ENCODE results near the gene GOLGA8B. TPM values are rescaled to one million over a fixed set of nuclear protein-coding genes. Genes with fewer than 3 reads are reported as not detected.
"Not testable (repeated sequence)": the region's sequence is repeated elsewhere in the genome, so short reads cannot be mapped to it uniquely, and the experiment has no call there.

Gene GOLGA8B
- polyA plus RNA-seq, 1 donor: 41.4 TPM

DNA sequence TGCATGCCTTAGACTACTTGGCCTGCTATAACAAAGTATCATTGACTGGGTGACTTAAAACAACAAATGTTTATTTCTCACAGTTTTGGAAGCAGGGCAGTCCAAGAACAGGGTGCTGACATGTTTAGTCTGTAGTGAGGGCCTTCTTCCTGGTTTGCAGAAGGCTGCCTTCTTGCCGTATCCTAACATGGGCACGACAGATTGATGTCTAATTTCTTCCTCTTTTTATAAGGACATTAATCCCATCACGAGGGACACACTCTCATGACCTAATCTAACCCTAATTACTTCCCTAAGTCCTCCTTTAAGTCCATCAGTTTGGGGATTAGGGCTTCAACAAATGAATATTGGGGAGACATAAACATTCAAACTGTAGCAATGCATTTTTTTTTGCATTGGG is 10.9 kb upstream of the GOLGA8B start:
- no peak for DNase-seq

DNA sequence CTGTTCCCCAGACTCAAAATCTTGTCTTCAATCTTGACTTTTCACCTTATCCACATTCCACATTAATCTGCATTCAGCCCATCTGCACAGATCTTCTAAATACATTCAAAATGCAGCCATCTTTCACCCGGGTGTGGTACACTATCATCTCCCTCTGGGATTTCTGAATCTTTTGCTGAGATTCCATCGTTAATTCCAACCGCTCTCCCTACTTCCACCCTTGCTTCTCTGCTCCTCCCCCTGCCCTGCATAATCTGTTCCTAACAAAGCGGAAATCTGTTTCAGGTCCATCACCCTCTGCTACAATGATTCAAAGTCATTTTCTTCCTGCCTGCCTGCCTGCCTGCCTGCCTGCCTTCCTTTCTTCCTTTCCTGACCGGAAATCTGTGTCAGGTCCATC is 7.9 kb upstream of the GOLGA8B start:
- no peak for DNase-seq

DNA sequence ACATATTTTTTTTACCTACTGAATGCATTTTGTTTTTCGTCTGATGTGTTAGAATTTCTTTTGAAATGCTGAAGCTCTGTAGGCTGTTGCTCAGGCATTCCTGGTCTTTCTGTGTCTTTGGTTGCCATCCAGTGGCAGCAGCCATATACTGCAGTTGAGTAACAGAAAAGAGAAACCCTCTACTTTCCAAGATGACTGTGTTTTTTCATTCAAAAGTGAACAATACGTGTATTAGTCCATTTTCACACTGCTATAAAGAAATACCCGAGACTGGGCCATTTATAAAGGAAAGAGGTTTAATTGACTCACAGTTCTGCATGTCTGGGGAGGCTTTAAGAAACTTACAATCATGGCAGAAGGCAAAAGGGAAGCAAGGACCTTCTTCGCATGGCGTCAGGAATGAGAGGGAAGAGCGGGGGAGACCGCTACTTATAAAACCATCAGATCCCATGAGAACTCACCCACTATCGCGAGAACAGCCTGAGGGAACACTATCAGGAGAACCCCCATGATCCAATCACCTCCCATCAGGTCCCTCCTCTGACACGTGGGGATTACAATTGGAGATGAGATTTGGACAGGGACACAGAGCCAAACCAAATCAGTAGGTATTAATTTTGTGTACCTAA is 4.7 kb upstream of the GOLGA8B start:
- no peak for DNase-seq

DNA sequence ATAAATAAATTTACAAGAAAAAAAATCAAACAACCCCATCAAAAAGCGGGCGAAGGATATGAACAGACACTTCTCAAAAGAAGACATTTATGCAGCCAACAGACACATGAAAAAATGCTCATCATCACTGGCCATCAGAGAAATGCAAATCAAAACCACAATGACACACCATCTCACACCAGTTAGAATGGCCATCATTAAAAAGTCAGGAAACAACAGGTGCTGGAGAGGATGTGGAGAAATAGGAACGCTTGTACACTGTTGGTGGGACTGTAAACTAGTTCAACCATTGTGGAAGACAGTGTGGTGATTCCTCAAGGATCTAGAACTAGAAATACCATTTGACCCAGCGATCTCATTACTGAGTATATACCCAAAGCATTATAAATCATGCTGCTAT is 2.5 kb upstream of the GOLGA8B start:
- DNase-seq: not testable (repeated sequence)

DNA sequence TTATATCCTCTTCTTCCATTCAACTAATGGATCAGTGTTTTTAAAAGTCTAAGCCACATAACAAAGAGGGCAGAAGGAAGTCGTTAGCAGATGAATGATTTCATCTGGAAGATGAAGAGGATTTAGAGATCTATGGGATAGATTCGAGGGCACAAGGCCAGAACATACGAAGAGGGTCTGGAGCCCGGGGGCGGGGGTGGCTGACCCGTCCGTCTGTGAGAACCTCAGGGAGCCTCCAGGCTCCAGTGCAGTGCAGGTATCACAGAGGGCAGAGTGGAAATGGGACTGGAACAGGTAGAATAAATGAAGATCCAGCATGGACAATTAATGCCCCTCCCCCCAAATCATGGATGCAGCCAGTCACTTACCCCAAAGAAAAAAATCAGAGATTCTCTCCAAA is 1.5 kb upstream of the GOLGA8B start:
- DNase-seq: no peak

DNA sequence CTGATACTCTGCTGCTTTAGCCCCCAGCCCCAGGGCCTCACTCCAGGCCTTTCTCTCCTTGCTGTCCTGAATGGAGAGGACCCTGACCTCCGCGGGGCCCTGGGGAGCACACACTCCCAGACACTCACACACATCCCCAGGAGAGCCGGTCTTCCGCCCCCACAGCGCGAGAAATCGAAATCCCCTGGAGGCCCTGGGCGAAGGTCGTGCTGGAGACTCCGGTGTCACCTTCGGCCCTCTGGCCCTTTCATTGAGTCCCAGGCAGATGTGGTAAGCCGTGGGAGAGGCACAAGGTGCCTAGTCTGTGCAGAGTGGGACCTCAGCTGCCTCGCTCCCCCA is 848 bp upstream of the GOLGA8B start:
- no peak for DNase-seq

DNA sequence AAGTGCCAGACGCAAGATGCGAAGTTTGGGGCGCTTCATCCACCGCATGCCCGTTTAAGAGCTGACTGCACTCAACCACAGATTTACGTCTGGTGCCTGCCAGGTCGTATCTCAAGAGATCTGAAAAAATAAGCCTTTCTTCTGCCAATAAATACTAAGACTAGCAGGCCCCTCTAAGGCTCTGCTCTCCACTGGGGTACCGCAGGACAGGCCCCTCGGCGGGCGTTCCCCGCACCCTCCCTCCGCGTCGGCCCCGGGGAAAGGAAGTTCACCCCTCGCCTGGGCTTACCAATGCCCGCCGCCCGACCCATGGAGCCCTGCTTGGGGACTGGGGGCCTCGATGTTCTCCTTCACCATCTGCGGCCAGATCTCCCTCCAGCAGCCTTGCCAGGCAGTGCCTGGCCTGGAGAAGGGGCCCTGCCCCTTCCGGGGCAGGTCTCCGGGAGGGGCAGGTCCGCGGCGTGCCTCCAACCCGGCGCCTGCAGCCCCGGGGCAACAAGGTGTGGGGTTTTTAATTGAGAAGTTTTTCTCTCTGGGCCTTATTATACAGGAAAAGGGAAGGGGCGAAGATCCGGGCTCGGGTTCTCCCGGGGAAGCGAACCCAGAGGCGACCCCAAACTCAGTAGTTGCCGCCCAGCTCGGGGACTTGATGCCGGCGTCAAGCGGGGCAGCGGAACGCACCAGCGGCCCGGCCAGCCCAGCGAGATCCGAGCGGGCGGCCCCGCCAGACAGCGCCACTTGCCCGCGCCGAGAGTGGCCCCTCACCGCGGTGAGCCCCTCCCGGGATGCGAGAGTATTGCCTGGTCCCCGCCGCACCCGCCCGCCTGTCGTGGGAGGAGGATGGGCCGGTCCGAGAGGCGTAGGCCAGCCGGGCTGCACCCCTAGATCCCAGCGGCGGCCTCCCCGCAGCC is 735 bp downstream of the GOLGA8B start:
- no peak for DNase-seq

DNA sequence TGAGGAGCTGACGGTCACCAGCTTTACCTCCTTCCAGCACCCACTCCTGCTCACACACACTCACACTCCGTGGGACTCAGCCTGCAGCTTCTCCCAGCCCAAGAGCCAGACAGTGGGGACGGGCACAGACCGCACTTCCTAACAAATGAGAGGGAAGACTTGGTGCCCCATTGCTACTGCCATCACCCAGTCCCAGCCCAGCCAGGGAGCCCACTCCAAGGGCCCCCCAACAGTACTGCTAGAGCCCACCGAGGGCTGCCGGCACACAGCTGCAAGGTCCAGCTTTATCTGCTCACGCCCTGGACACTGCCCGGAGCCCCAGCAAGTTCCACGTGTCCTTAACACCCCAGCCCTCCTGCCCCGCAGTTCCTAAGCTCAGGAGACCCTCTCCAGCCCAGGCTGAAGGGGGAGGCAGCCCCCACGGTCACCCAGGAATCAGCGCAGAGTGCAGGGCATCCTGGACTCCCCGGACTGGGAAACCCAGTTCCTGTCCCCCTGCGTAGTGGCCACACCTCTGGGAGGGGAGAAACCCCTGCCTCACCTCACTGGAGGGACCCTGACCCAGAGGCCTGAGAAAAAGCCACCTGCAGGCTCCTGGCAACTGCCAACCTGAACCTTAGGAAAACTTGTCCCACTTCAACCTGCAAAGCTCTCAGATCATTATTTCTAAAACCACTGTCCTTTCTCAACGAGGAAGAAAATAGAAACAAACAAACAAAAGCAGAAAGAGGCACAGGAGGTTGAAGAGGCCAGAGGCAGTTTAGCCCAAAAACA is 1.6 kb downstream of the GOLGA8B start:
- not testable (repeated sequence) for DNase-seq

DNA sequence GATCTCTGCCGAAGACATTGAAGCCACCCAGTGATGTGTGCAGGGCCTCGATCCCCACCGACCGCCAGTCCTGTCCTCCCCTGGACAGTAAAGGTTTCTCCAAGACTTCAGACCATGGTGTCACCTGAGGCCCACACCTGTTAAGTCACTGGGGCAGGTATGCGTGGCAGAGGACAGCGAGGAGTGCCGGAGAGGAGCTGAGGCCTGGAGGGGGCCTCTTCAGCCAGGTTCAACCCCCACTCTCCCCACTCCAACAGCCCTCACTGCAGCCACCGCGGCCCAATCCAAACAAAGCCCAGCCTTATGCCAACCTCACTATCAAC is 2.4 kb downstream of the GOLGA8B start:
- no peak for DNase-seq

DNA sequence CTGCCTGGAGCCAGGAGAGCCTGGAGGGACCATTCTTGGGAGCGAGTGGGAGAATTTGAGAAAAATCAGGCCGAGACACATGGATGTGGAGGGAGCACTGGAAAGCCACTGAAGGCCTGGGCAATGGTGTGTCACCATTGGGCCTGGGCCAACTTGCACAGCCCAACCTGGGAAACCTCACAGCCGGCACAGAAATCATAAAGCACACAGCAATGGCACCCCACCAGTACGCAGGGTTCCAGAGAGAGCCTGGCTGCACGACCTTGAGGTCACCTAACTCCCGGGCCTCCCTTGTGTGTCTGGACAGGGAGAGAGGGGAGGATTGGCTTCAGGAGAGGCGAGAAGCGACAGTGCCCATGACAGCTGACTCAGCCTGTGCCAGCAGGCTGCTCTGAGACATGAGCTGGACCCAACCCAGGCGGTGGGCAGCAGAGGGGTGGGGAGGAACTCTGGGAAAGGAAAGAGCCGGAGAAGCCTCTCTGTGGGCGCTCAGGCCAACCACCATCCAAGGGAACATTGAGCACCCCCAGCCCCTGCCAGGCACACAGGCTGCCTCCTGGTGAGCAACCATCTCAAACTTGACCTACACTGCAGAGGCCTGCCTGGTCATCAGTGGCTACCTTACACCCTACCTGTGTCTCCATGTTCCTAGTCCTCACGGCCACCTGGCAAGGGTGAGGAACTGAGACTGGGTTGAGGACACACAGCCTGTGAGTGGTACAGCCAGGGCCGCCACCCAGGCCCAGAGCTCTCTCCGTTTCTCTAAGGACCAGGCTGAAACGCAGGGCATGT is 3.0 kb downstream of the GOLGA8B start:
- DNase-seq: peak; percentile 8

DNA sequence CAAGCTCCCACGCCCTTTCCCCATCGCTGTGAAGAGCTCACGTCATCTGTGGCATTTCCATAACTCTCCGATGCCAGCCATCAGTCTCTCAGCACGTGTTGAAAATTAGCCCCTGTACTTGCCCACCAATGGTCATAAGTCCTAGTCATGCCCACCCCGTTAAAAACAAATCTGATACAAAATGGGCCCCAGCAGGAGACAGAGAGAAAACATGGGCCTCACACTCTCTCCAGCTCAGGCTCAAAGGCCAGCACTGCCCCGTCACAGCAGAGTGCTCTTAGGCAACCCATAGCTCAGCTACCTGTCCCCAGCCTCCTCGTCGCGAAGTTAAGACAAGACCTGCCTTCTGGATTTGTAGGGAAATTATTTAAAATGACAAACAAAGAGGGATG is 5.2 kb downstream of the GOLGA8B start:
- DNase-seq: no peak

DNA sequence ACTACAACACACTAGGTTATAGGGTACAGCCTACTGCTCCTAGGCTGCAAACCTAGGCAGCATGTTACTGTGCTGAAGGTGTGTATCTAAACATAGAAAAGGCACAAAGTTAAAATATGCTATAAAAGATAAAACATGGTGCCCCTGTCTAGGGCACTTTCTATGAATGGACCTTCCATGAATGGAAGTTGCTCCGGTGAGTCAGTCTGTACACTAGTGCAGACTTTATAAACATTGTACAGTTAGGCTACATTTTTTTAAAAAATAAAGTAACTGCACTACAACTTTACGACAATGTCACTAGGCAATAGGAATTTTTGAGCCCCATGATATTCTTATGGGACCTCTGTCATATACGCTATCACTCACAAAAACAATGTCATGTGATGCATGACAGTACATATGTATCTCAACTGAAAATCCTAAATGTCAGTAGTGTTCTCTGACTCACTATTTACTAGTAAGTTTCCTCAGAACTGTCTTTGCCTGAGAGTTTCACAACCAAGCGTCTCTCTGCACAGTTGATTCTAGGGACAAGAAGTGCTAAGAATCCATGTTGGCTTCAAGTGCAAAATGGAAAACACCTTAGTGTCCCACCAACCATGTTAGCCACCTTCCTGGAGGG is 5.7 kb downstream of the GOLGA8B start:
- not testable (repeated sequence) for DNase-seq

DNA sequence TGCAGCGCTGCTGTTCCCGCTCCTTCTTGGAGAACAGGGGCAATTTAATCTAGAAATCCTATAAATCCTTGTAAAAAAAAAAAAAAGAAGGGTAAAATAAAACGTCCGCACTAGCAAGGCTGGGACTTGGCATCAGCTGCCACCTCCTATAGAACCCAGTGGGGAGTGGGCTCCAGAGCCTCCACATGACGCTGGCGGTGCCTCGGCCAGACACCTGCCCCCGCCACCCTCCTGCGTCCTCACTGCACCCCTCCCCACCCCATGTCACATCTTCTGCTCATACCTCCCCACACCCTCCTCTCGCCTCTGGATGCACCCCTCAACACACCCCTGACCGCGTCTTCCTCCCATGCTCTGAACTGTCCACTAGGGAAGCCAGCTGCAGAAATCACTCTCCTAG is 8.4 kb downstream of the GOLGA8B start:
- DNase-seq: not testable (repeated sequence)

DNA sequence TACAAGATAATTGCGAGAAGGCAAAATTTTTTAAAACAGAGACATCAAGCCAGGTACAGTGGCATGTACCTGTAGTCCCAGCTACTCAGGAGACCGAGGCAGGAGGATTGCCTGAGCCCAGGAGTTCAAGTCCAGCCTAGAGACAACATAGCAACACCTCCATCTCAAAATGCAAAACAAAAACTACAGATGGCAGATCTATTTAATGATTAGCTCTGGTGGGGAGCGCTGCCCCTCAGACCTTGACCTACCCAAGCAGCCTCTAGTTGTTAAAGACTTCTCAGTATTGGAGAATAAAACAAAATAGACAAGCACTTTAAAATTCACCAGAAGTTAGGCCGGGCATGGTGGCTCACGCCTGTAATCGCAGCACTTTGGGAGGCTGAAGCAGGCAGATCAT is 10.5 kb downstream of the GOLGA8B start:
- not testable (repeated sequence) for DNase-seq

DNA sequence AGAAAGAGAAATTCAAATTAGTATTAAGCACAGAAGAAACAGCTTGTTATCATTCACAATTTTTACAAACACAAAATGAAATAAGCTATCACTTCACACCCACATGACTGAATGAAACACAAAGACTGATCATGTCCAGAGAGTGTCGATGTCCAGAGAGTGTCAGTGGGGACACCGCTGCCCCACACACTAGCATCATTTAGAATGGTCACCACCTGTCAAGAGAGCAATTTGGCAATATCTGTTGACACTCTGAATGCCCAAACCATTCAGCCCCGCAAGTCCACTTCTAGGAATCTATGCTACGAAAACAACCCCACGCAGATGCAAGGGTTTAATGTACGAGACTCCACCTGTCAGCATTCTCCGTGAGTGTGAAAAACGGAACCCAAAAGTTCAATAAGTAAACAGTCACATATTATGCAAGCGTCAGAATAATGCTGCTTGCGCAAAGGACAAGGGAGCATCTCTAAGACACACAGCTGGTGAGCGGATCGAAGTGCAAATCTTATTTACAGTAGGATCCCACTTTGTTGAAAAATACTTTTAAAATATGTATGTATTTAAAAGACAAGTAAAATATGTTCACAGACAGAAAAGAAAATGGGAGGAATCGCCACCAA is 11.3 kb downstream of the GOLGA8B start:
- DNase-seq: not testable (repeated sequence)

DNA sequence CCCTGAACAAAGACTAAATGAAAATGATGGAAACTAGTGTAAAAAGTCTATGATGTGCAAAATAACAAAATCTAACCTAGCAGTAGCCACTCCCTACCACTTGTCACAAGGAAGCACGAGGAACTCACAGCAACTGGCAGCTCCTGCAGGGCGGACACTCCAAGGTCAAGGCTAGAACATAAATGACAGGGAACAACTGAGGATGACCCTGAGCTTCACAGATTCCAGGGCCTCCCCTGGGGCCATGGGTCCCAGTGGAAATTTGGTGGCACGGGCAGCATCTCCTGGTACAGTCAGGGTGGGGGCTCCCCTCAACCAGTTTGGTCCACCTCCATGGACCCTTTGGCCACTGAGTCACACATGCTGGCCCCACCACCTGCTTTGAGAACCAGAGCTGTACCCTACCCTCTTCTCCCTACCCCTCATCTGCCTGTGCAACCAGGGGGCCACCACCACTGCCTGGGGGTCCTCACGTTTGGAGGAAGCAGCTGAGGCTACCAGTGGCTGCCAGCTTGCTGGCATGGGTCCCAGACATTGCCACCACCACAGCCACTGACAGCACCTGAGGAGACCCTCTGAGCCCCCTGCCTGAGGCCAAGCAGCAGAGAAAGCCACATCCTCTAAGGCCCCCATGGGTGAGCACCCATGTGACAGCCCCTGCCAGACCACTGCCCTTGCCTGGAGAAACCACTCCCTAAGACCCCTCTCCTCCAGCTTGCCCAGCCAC is 13.6 kb downstream of the GOLGA8B start:
- DNase-seq: not testable (repeated sequence)

DNA sequence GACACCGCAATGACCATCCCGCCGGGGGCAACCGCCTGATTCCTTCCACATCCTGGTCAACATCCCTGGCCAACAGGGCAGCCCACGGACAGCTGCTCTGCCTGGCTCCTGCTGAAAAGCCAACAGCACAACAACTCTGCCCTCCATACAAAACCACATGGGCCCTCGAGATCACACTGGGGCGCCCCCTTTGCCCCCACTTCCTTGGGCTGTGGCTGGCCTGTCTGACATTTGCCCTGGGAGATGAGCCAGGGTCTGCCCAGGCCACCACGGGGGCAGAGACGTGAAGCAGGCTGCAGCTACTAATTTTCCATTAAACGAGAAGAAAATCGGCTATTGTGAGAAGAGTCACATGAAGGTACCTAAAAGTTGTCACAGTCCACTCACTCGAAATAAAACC is 16.3 kb downstream of the GOLGA8B start:
- DNase-seq: not testable (repeated sequence)

DNA sequence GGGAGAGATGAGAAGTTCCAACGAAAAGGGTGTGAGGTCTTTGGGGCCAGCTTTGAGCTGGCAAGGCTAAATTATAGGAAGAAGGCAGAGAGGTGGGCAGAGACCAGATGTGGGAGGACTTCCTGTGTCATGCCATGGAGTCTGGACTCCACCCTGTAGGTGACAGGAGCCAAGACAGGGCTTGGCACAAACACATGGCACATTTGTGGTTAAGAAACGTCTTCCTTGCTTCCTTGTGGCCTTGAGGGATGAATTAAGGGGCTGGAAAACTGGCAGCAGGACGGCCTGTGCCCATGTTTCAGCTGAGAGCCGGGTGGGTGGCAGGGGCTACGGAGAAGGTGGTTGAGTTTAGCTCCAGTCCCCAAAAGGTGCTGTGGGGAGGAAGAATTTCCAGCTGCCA is 18.7 kb downstream of the GOLGA8B start:
- not testable (repeated sequence) for DNase-seq

DNA sequence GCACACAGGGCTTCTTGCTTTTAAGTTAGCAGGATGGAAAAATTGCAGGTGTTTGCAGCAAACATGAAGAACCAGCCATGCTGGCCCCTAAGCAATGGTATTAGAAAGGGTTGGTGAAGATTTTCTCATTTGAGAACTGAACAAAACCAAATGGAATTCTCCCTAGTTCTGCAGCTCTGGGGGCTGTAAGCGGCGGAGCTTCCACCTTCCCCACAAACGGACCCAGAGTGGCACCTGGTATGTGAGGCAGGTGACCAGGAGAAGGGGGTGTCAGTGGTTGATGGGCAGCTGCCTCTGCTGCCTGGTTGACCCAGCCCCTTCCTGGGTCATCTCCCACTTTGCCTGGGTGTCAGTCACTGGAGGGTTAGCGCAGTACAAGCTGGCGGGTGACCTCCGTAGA is 22.6 kb downstream of the GOLGA8B start:
- not testable (repeated sequence) for DNase-seq

DNA sequence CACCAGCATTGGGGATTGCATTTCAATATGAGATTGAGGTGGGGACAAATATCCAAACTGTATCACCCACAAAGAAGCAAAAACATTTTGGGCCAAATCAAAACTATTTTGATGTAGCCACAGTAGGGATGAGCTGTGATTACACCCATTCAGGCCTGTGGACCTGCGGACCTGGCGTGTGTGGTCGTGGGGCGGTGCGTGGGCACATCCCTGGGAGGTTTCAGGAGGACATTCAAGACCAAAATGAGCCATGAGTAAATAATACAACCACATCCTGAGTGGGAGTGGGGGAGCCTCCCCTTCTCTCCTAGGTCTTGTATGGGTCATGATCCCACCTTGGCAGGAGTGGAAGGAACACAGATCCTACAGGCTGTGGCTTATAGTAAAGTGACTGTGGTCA is 23.7 kb downstream of the GOLGA8B start:
- DNase-seq: not testable (repeated sequence)

DNA sequence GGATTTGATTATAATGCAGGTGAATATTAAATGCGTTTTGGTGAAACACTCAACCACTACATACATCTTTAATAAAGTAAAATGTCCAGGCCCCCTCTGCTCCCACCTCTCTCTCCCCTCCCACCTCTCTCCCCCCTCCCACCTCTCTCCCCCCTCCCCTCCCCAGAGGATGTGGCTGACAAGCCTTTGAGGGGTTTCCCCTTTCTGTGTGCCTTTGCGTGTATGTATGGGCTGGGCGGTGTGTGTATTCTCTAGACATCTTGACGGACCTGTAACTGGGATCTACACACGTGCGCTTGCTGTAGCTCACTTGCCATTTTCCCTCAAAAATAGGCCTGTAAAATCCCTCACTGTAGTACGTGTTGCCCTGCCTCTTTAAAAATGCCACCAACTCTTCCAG is 28.3 kb downstream of the GOLGA8B start:
- not testable (repeated sequence) for DNase-seq

All from hindlimb muscle (tissue), 1 donor.